WERI-Rb-1 (cell line): ENCODE results near the gene TMEM184A.

Experiments used
- DNase-seq: peaks from one replicate; pipeline ENCODE4 v3.0.0-alpha.2; 2020
- H3K27ac ChIP-seq: fragments of 250-450 bp; sonication (Bioruptor Pico); 2 replicates; pipeline ENCODE4 v1.5.1; 2020; ENCODE audit warnings: mild to moderate bottlenecking, moderate library complexity
- H3K27me3 ChIP-seq: fragments of 250-450 bp; sonication (Bioruptor Pico); 2 replicates; pipeline ENCODE4 v1.5.1; 2021; ENCODE audit warnings: mild to moderate bottlenecking, low read depth, moderate library complexity; ENCODE audit not compliant: insufficient read depth, severe bottlenecking
- H3K36me3 ChIP-seq: fragments of 250-450 bp; sonication (Bioruptor Pico); 2 replicates; pipeline ENCODE4 v1.5.1; 2020; ENCODE audit warnings: mild to moderate bottlenecking, moderate library complexity
- H3K4me3 ChIP-seq: 2 replicates; pipeline ENCODE4 v1.5.1; 2011; ENCODE audit warnings: low read depth, mild to moderate bottlenecking, control low read depth, low read length
- H3K9me3 ChIP-seq: fragments of 250-450 bp; sonication (Bioruptor Pico); 2 replicates; pipeline ENCODE4 v1.5.1; 2021; ENCODE audit warnings: mild to moderate bottlenecking, moderate library complexity; ENCODE audit not compliant: severe bottlenecking
- CTCF ChIP-seq: IDR thresholded peaks from 2 replicates; pipeline ENCODE4 v1.5.1; 2011; ENCODE audit warnings: low read depth, mild to moderate bottlenecking, control low read depth, inconsistent platforms, low read length

The TMEM184A gene

DNA sequence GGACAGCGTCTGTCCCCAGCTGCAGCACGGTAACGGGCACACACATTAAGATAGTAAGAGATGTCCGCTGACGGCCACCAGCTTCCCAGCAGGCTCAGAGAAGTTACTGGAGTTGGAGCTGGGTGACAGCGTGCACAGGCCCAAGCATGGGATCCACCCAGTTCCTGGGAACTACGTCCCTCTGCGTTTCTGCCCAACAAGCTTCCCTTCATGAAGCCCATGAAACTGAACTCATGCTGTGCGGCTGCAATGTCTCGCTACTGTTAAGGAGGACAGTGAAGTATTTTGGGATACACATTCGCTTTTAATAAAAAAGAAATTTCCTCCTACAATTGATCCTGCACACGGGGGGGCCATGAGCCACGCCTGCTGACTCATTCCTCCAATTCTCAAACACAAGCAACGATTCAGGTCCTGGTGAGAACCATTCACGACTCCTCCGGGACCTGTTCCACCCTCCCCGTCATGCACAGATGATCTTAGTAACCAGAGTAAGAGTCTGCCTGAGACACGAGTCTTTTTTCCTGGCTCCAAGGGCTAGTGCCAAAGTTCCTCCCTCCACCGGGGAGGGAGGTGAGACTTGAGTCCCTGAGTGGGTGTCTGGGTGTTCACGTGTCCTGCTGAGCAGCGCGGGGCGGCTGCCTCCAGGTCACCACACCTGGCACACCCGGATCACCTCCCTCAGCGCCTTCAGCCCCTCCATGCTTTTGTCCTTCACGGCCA is 11.2 kb upstream of the TMEM184A start:
- DNase-seq: no peak
- Histone ChIP-seq H3K27me3 (no peaks in the 10 kb centered on the region), H3K9me3 (no peaks in the 10 kb centered on the region), H3K4me3 (no peak overlapping the region), H3K36me3 (peaks cover 22% of the 10 kb centered on the region), H3K27ac (no peak overlapping the region)
- no peak for TF ChIP-seq CTCF

DNA sequence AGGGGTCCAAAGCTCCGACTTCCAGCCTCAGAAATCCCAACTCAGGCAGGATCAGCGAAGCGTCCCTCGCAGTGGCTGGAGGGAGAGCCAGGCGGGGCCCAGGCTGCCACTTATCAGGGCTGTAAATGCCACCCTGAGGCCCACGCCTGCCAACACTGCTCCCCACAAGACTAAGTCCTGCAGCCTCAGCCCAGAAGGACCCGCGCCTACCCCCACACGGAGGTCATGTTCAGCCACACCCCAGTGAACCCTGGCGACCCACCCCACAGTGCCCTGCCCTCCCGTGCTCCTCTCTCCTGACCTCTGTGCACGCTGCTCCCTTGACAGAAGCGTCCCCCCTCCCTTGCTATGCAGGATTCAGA is 10.7 kb upstream of the TMEM184A start:
- DNase-seq: no peak
- no peak overlapping the region for H3K4me3 ChIP-seq
- no peaks in the 10 kb centered on the region for H3K9me3 ChIP-seq
- no peak overlapping the region for H3K27ac ChIP-seq
- no peak for TF ChIP-seq CTCF
- no peaks in the 10 kb centered on the region for H3K27me3 ChIP-seq
- H3K36me3 ChIP-seq: peaks cover 22% of the 10 kb centered on the region

DNA sequence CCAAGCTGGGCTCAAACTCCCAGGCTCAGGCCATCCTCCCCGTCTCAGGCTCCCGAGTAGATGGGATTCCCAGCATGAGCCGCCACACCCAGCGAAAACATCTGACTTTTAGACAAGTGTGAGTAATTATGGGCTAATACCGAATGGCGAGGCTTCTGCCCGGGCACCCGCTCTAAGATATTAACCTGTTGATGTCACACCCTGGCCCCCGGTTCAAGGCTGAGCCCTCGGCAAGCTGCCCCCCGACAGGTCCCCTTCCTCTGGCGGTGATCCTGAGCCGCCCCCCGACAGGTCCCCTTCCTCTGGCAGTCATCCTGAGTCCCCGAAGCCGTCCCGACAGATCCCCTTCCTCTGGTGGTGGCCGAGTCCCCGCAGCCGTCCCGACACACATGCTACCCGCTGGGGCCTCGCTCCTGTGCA is 8.6 kb upstream of the TMEM184A start:
- DNase-seq: no peak
- Histone ChIP-seq H3K4me3 (no peak overlapping the region), H3K27me3 (no peaks in the 10 kb centered on the region), H3K9me3 (no peaks in the 10 kb centered on the region), H3K27ac (no peak overlapping the region), H3K36me3 (peaks cover 17% of the 10 kb centered on the region)
- no peak for TF ChIP-seq CTCF

GRCh38 chr7:1563981-1564602 is 8.1 kb upstream of the TMEM184A start:
- no peak for TF ChIP-seq CTCF
- Histone ChIP-seq H3K27me3 (no peaks in the 10 kb centered on the region), H3K36me3 (peaks cover 17% of the 10 kb centered on the region), H3K4me3 (no peak overlapping the region), H3K9me3 (no peaks in the 10 kb centered on the region), H3K27ac (no peak overlapping the region)
- DNase-seq: no peak

- H3K27me3 ChIP-seq: no peaks in the 10 kb centered on the region
- H3K27ac ChIP-seq: peak overlapping the region; percentile 73
- peaks cover 12% of the 10 kb centered on the region for H3K36me3 ChIP-seq
- DNase-seq: peak; percentile 80
- H3K4me3 ChIP-seq: no peak overlapping the region
- H3K9me3 ChIP-seq: no peaks in the 10 kb centered on the region
- no peak for TF ChIP-seq CTCF
Observed at GRCh38 chr7:1562597-1563051, 6.6 kb upstream of the TMEM184A start.
